A549 treated with ZK216348 at 1 μM for 4 hours (cell line): Measurements from ENCODE around the gene FBXO44. TPM values are rescaled to one million over a fixed set of nuclear protein-coding genes. Genes with fewer than 3 reads are reported as not detected.

Experiments
- total RNA-seq: library from RNA; stranded (reverse); fragments of 200-300 nt; extraction: Qiagen RNA extraction; gene quantifications from 5 replicates; pipeline ENCODE4 v1.2.3, GENCODE V29; 2022; ENCODE audit warnings: low read depth

FBXO44 gene, protein sequence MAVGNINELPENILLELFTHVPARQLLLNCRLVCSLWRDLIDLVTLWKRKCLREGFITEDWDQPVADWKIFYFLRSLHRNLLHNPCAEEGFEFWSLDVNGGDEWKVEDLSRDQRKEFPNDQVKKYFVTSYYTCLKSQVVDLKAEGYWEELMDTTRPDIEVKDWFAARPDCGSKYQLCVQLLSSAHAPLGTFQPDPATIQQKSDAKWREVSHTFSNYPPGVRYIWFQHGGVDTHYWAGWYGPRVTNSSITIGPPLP
- total RNA-seq: 12.5 to 19.6 TPM (median 17.2 TPM) in 5 replicates

DNA sequence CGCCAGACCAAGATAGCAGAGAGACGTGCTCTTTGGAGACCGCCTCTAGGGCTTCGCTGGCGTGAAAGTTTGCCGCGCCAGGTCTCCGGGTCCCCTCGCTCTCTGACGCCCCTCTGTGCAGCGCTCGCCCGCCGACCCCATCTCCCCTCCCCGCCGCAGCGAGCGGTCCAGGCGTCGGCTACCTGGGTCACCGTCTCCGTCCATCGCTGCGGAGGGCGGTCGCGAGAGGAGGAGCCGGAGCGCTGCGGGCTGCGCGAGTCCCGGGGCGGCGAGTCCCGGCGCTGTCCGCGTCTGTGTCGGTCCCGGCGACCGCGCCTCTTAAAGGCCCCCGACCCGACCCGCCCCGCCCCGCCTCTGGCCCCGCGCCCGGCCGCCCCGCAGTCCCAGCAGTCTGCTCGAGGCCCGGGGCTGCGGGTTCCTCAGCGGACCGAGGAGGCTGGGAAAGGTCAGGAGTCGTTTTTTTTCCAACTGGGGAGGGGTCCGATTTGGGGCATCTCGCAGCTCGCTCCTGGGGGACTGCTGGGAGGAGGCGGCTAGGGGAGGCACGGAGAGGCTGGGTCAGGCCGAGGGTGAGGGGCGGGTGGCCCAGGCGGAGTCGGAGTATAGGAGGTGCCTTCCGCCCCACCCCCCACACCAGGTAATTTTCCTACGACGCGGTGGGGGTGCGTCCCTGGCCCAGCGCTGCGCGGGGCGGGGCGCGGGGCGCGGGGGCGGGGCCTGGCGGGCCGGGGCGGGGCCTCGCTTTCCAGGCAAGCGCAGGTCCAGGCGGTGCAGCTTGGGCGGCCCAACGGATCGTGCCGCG, at the start of gene FBXO44, which contains the start of gene FBXO2:
TSS of gene FBXO44 (plus strand) at position 741 of the 802 bp plus-strand sequence. CDS start 959 bp downstream, outside the sequence.
TSS of gene FBXO2 (minus strand) at position 293 of the 802 bp plus-strand sequence. CDS start at position 204, 89 bp downstream.

GRCh38 chr1:11681071-11681771, 26.5 kb downstream of the FBXO44 start, which contains the start of gene MAD2L2:
MAD2L2 (minus strand) TSS chr1:11681148; CDS start chr1:11680601, 547 bp downstream.

DNA sequence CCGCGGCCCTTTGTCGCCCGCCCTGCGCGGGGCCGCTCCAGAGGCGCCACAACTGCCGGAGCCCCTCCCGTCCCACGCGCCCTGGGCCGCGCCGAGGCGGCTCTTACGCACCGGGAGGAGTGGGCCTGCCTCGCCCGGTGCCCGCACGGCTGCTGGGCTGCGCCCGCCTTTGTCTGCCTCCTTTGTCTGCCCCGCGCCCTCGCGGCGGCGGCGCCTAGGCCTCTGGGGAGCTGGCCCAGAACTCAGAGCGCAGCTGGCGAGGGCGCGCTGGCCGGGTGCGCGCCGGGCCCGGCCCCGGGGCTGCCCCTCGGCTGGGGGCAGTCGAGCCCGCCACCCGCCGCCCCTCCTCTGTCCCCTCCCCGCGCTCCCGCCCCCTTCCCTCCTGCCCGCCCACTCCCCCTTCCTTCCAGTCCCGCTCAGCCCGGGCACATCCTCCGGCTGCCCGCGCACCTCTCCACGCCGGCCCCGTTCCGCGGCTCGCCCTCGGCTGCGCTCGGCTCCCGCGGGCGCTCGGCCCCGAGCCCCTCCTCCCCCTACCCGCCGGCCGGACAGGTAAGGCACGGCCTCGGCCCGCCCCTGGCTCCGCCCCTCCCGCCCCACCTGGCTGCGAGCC, 36.7 kb downstream of the FBXO44 start, which contains the start of gene DRAXIN:
TSS of gene DRAXIN (plus strand) at position 409 of the 613 bp plus-strand sequence. CDS start 14,549 bp downstream, outside the sequence.

Other genes with a start within 250 kb of the FBXO44 start
- gene DISP3, start 175.7 kb upstream of the FBXO44 start, total RNA-seq: 0.15 to 0.44 TPM (median 0.37 TPM) in 4 of 5 replicates, not detected in the other
- 6.1 to 12.5 TPM (median 9.1 TPM) in 5 replicates for gene FBXO2, start 448 bp upstream of the FBXO44 start, total RNA-seq
- gene FBXO6, start 9.3 kb downstream of the FBXO44 start, total RNA-seq: 4.6 to 9.7 TPM (median 8.2 TPM) in 5 replicates
- gene MAD2L2, start 26.3 kb downstream of the FBXO44 start, total RNA-seq: 41.8 to 55.4 TPM (median 48.4 TPM) in 5 replicates
- gene DRAXIN, start 36.8 kb downstream of the FBXO44 start, total RNA-seq: 0.05 to 0.13 TPM (median 0.06 TPM) in 5 replicates
- 62.1 to 107 TPM (median 99.1 TPM) in 5 replicates for gene AGTRAP, start 81.3 kb downstream of the FBXO44 start, total RNA-seq
- not detected in 5 replicates for gene C1orf167, start 107.3 kb downstream of the FBXO44 start, total RNA-seq
- gene MTHFR, start 151.1 kb downstream of the FBXO44 start, total RNA-seq: 3.7 to 5.5 TPM (median 4.8 TPM) in 5 replicates
- 4.5 to 7.3 TPM (median 6.2 TPM) in 5 replicates for gene CLCN6, start 151.3 kb downstream of the FBXO44 start, total RNA-seq
- not detected in 5 replicates for gene NPPA, start 192.9 kb downstream of the FBXO44 start, total RNA-seq
- gene NPPB, start 204.1 kb downstream of the FBXO44 start, total RNA-seq: 0.42 TPM in 1 of 5 replicates, not detected in the others